HG03095 (cell line): ENCODE measurements around the gene ZER1.

Source experiments
- ATAC-seq: cut with Tn5 transposase; IDR thresholded peaks from one replicate; pipeline ENCODE4 v1.9.1; 2021; ENCODE audit warnings: moderate library complexity; ENCODE audit not compliant: unreplicated experiment

ZER1 gene

GRCh38 chr9:128743421-128743820 is 28.3 kb downstream of the ZER1 start:
- no peak for ATAC-seq

GRCh38 chr9:128742401-128742800 is 29.3 kb downstream of the ZER1 start:
- no peak for ATAC-seq

- no peak for ATAC-seq
These were observed 36.4 kb downstream of the ZER1 start for GRCh38 chr9:128735373-128735772.

- no peak for ATAC-seq
These were observed 38.5 kb downstream of the ZER1 start for GRCh38 chr9:128733256-128733655.

- no peak for ATAC-seq
These were observed 39.2 kb downstream of the ZER1 start for GRCh38 chr9:128732576-128732975.

GRCh38 chr9:128731691-128732090 is 40.0 kb downstream of the ZER1 start:
- ATAC-seq, result no peak

- no peak for ATAC-seq
These were observed 40.6 kb downstream of the ZER1 start for GRCh38 chr9:128731093-128731492.

GRCh38 chr9:128729766-128730517 is 41.8 kb downstream of the ZER1 start:
- no peak for ATAC-seq

GRCh38 chr9:128729302-128729701 is 42.4 kb downstream of the ZER1 start:
- no peak for ATAC-seq

GRCh38 chr9:128728298-128728697 is 43.4 kb downstream of the ZER1 start:
- no peak for ATAC-seq

GRCh38 chr9:128727640-128728248 is 44.0 kb downstream of the ZER1 start:
- no peak for ATAC-seq

- ATAC-seq, result peak; percentile 14
These were observed 46.9 kb downstream of the ZER1 start for GRCh38 chr9:128724744-128725211.

GRCh38 chr9:128723866-128724743 is 47.6 kb downstream of the ZER1 start, which contains the start of gene ZDHHC12:
TSS of gene ZDHHC12 (minus strand) at chr9:128724127. CDS start at chr9:128724093, 34 bp downstream.
- peak; percentile 89 for ATAC-seq

- no peak for ATAC-seq
These were observed 48.3 kb downstream of the ZER1 start for GRCh38 chr9:128723352-128723865.

- ATAC-seq, result no peak
These were observed 49.1 kb downstream of the ZER1 start for GRCh38 chr9:128722380-128723351.

GRCh38 chr9:128721487-128722010 is 50.2 kb downstream of the ZER1 start:
- no peak for ATAC-seq

GRCh38 chr9:128720841-128721486 is 50.8 kb downstream of the ZER1 start:
- ATAC-seq, result no peak

GRCh38 chr9:128719919-128720605 is 51.7 kb downstream of the ZER1 start:
- ATAC-seq, result no peak

- ATAC-seq, result no peak
These were observed 53.3 kb downstream of the ZER1 start for GRCh38 chr9:128718475-128718874.
